Stimulated activated CD8-positive, alpha-beta memory T cell treated with anti-CD3 and anti-CD28 coated beads, Interleukin-4, amount 100 ng/mL, for 24 hours (primary cell): ENCODE measurements around the gene L3HYPDH.

Source experiments
- DNase-seq: peaks from one replicate; pipeline ENCODE4 v3.0.0-alpha.2; 2020; ENCODE audit warnings: low read depth

L3HYPDH gene

GRCh38 chr14:59425322-59425935 is 58.8 kb downstream of the L3HYPDH start:
- no peak for DNase-seq

- DNase-seq: no peak
Observed at GRCh38 chr14:59424341-59425071, 59.7 kb downstream of the L3HYPDH start.
